ENCODE measurements around the gene GSTK1.

The GSTK1 gene

DNA sequence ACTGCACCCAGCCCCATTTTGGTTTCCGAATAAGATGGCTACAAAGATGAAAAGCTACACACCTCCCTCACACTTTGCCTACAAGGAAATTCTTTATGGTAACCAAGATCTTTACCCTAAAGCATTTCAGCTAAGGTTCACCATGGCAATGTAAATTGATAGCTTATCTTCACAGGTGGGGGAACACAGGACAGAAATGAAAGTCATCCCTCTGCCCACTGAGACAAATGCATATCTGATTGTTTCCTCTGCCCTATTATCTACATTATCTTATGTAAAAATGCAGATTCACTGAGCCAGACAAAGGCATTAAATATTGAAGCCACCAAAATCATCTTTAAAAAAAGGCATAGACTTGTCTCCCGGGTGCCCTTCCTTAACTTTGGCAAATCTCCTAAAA lies 18.3 kb downstream of the GSTK1 start:
- Histone ChIP-seq H3K9me3 (ENCODE audit: low read length) (no peaks in the 10 kb centered on the region), H3K27me3 (ENCODE audit: insufficient read depth, low read length) (no peaks in the 10 kb centered on the region), H3K4me2 (ENCODE audit: low read length) (no peak overlapping the region), H3K79me2 (ENCODE audit: insufficient read depth, low read length) (no peaks in the 10 kb centered on the region), H3K4me3 (ENCODE audit: low read depth, low read length, poor library complexity, severe bottlenecking) (no peak overlapping the region), H3K4me1 (ENCODE audit: insufficient read depth, low read length, severe bottlenecking) (peaks cover 8% of the 10 kb centered on the region), H3K9ac (ENCODE audit: low read length) (no peak overlapping the region), H3K27ac (ENCODE audit: low read depth, low read length, poor library complexity, severe bottlenecking) (no peak overlapping the region), H3F3A (ENCODE audit: insufficient read depth, low read length) (no peaks in the 10 kb centered on the region), H2AFZ (ENCODE audit: low read length) (no peak overlapping the region), H4K20me1 (ENCODE audit: insufficient read depth, low read length) (no peaks in the 10 kb centered on the region), H3K36me3 (ENCODE audit: insufficient read depth, low read length) (no peaks in the 10 kb centered on the region), H3K9me2 (ENCODE audit: low read depth, low read length) (no peaks in the 10 kb centered on the region)
- TF ChIP-seq, protein P1, sequence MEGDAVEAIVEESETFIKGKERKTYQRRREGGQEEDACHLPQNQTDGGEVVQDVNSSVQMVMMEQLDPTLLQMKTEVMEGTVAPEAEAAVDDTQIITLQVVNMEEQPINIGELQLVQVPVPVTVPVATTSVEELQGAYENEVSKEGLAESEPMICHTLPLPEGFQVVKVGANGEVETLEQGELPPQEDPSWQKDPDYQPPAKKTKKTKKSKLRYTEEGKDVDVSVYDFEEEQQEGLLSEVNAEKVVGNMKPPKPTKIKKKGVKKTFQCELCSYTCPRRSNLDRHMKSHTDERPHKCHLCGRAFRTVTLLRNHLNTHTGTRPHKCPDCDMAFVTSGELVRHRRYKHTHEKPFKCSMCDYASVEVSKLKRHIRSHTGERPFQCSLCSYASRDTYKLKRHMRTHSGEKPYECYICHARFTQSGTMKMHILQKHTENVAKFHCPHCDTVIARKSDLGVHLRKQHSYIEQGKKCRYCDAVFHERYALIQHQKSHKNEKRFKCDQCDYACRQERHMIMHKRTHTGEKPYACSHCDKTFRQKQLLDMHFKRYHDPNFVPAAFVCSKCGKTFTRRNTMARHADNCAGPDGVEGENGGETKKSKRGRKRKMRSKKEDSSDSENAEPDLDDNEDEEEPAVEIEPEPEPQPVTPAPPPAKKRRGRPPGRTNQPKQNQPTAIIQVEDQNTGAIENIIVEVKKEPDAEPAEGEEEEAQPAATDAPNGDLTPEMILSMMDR (IDR thresholded peaks at IDR 0.05; ENCODE audit: low read length), result no peak
- TF ChIP-seq EZH2 (IDR thresholded peaks at IDR 0.05; ENCODE audit: borderline replicate concordance, low read length), result no peak

DNA sequence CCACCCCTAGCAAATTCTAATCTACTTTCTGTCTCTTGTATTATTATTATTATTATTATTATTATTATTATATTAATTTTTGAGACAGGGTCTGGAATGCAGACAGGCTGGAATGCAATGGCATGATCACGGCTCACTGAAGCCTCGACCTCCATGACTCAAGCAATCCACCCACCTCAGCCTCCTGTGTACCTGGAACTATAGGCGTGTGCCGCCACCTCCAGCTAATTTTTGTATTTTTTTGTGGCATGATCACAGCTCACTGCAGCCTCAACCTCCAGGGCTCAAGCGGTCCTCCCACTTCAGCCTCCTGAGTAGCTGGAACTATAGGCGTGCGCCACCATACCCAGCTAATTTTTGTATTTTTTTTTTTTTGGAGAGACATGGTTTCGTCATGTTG lies 18.9 kb downstream of the GSTK1 start:
- Histone ChIP-seq H3K4me3 (ENCODE audit: low read depth, low read length, poor library complexity, severe bottlenecking) (no peak overlapping the region), H3K79me2 (ENCODE audit: insufficient read depth, low read length) (no peaks in the 10 kb centered on the region), H4K20me1 (ENCODE audit: insufficient read depth, low read length) (no peaks in the 10 kb centered on the region), H3K9me2 (ENCODE audit: low read depth, low read length) (no peaks in the 10 kb centered on the region), H3K4me1 (ENCODE audit: insufficient read depth, low read length, severe bottlenecking) (peaks cover 8% of the 10 kb centered on the region), H3K27ac (ENCODE audit: low read depth, low read length, poor library complexity, severe bottlenecking) (no peak overlapping the region), H3K36me3 (ENCODE audit: insufficient read depth, low read length) (no peaks in the 10 kb centered on the region), H2AFZ (ENCODE audit: low read length) (no peak overlapping the region), H3K9me3 (ENCODE audit: low read length) (no peaks in the 10 kb centered on the region), H3K4me2 (ENCODE audit: low read length) (no peak overlapping the region), H3K27me3 (ENCODE audit: insufficient read depth, low read length) (no peaks in the 10 kb centered on the region), H3F3A (ENCODE audit: insufficient read depth, low read length) (no peaks in the 10 kb centered on the region), H3K9ac (ENCODE audit: low read length) (no peak overlapping the region)
- no peak for TF ChIP-seq EZH2 (IDR thresholded peaks at IDR 0.05; ENCODE audit: borderline replicate concordance, low read length)
- TF ChIP-seq, protein P1 (IDR thresholded peaks at IDR 0.05; ENCODE audit: low read length), result no peak

DNA sequence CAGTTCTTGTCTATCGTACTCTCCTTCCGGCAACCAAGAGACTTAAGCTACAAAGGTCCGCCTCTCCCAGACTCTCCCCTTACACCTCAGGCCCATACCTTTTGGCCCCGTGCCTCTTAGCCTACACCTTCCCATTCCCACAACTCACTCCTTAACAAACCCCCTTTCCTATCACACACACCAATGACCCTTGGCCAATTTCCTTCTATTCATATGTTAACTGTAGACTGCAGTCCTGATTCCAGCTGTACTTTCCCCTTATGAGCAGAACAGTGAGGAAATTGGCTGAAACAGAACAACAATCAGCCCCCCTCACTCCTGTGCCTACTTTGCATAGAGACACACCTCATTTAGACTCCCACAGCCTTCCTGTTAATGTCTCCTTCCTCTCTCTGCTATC lies 20.1 kb downstream of the GSTK1 start:
- Histone ChIP-seq H3K4me2 (ENCODE audit: low read length) (no peak overlapping the region), H2AFZ (ENCODE audit: low read length) (no peak overlapping the region)

More for the DNA sequence above, 20.1 kb downstream of the GSTK1 start:
- H3K27me3 ChIP-seq (ENCODE audit: insufficient read depth, low read length), result no peaks in the 10 kb centered on the region
- no peaks in the 10 kb centered on the region for H3K9me3 ChIP-seq (ENCODE audit: low read length)
- no peak overlapping the region for H3K4me3 ChIP-seq (ENCODE audit: low read depth, low read length, poor library complexity, severe bottlenecking)
- H3K79me2 ChIP-seq (ENCODE audit: insufficient read depth, low read length), result no peaks in the 10 kb centered on the region
- H3K27ac ChIP-seq (ENCODE audit: low read depth, low read length, poor library complexity, severe bottlenecking), result no peak overlapping the region
- H3K9me2 ChIP-seq (ENCODE audit: low read depth, low read length), result no peaks in the 10 kb centered on the region
- no peaks in the 10 kb centered on the region for H3K36me3 ChIP-seq (ENCODE audit: insufficient read depth, low read length)
- H4K20me1 ChIP-seq (ENCODE audit: insufficient read depth, low read length), result no peaks in the 10 kb centered on the region
- TF ChIP-seq, protein P1 (IDR thresholded peaks at IDR 0.05; ENCODE audit: low read length), result no peak
- no peak for TF ChIP-seq EZH2 (IDR thresholded peaks at IDR 0.05; ENCODE audit: borderline replicate concordance, low read length)
- H3K4me1 ChIP-seq (ENCODE audit: insufficient read depth, low read length, severe bottlenecking), result peaks cover 12% of the 10 kb centered on the region
- no peaks in the 10 kb centered on the region for H3F3A ChIP-seq (ENCODE audit: insufficient read depth, low read length)
- H3K9ac ChIP-seq (ENCODE audit: low read length), result no peak overlapping the region

Data from OCI-LY1 (cell line).